HEK293 (cell line): ENCODE data around the gene USP22.

Source experiments
- CTCF ChIA-PET: fragments of 350-600 bp; formaldehyde crosslinking; extraction: SDS; loops from one replicate; lab custom pipeline; 2021; ENCODE audit warnings: antibody characterized with exemption; lab: Yijun Ruan, JAX
- POLR2A ChIA-PET: fragments of 300-600 bp; formaldehyde crosslinking; extraction: SDS; loops from one replicate; lab custom pipeline; 2020; ENCODE audit warnings: antibody characterized with exemption, inconsistent platforms; lab: Yijun Ruan, JAX
- H3K27ac ChIP-seq: fragments of 200-500 bp; sonication (Bioruptor generic); 2 replicates; pipeline ENCODE4 v1.5.1; 2014; ENCODE audit warnings: low read depth, low read length, control low read depth, inconsistent platforms; ENCODE audit errors: extremely low read depth
- H3K36me3 ChIP-seq, 2 experiments: fragments of 200-500 bp in 1 of 2; sonication (Bioruptor generic) in 1 of 2; 1 replicate in 1 of 2; 2 replicates in 1 of 2; pipeline ENCODE4 v1.5.1; 2014 to 2017; ENCODE audit warnings: inconsistent platforms in 2 of 2, low read length in 2 of 2; ENCODE audit not compliant: control insufficient read depth in 2 of 2, insufficient read depth in 1 of 2
- H3K4me1 ChIP-seq: fragments of 200-500 bp; sonication (Bioruptor generic); 2 replicates; pipeline ENCODE4 v1.5.1; 2014; ENCODE audit warnings: mild to moderate bottlenecking, low read length, inconsistent platforms; ENCODE audit not compliant: control insufficient read depth, insufficient read depth
- H3K4me3 ChIP-seq: 2 replicates; pipeline ENCODE4 v1.5.1; 2011; ENCODE audit warnings: low read depth, mild to moderate bottlenecking, control low read depth, low read length, moderate library complexity
- H3K9me3 ChIP-seq: fragments of 200-500 bp; sonication (Bioruptor generic); 2 replicates; pipeline ENCODE4 v1.5.1; 2014; ENCODE audit warnings: low read depth, low read length, inconsistent platforms; ENCODE audit not compliant: control insufficient read depth, insufficient read depth
- EGR2 ChIP-seq: fragments of 450-650 bp; formaldehyde crosslinking; IDR thresholded peaks from 2 replicates; pipeline ENCODE4 v1.5.1; 2016; ENCODE audit warnings: low read depth, missing biosample characterization, missing genetic modification characterization
- FEZF1 ChIP-seq: fragments of 450-650 bp; formaldehyde crosslinking; IDR thresholded peaks from 2 replicates; pipeline ENCODE4 v1.5.1; 2016; ENCODE audit warnings: missing biosample characterization, missing genetic modification characterization
- GFI1B ChIP-seq: fragments of 450-650 bp; formaldehyde crosslinking; IDR thresholded peaks from 2 replicates; pipeline ENCODE4 v1.5.1; 2016; ENCODE audit warnings: missing biosample characterization, missing genetic modification characterization
- MEIS1 ChIP-seq: sonication (generic); formaldehyde crosslinking; IDR thresholded peaks from 2 replicates; pipeline ENCODE4 v1.8.1; 2022; ENCODE audit warnings: missing genetic modification reagents, mild to moderate bottlenecking, borderline replicate concordance
- OVOL3 ChIP-seq: fragments of 450-650 bp; formaldehyde crosslinking; IDR thresholded peaks from 2 replicates; pipeline ENCODE4 v1.5.1; 2016; ENCODE audit warnings: missing biosample characterization, missing genetic modification characterization
- RBAK ChIP-seq: fragments of 450-650 bp; formaldehyde crosslinking; IDR thresholded peaks from 2 replicates; pipeline ENCODE4 v1.5.1; 2016; ENCODE audit warnings: missing biosample characterization, missing genetic modification characterization
- WT1 ChIP-seq: fragments of 450-650 bp; formaldehyde crosslinking; IDR thresholded peaks from 2 replicates; pipeline ENCODE4 v1.5.1; 2016; ENCODE audit warnings: missing biosample characterization, missing genetic modification characterization
- ZBTB20 ChIP-seq: fragments of 450-650 bp; formaldehyde crosslinking; IDR thresholded peaks from 2 replicates; pipeline ENCODE4 v1.5.1; 2016; ENCODE audit warnings: missing biosample characterization, missing genetic modification characterization
- ZFP41 ChIP-seq: fragments of 450-650 bp; formaldehyde crosslinking; IDR thresholded peaks from 2 replicates; pipeline ENCODE4 v1.5.1; 2016; ENCODE audit warnings: missing biosample characterization, missing genetic modification characterization, borderline replicate concordance
- ZFP69B ChIP-seq: fragments of 450-650 bp; formaldehyde crosslinking; IDR thresholded peaks from 2 replicates; pipeline ENCODE4 v1.5.1; 2016; ENCODE audit warnings: missing biosample characterization, missing genetic modification characterization
- ZNF121 ChIP-seq: fragments of 450-650 bp; formaldehyde crosslinking; IDR thresholded peaks from 2 replicates; pipeline ENCODE4 v1.5.1; 2016; ENCODE audit warnings: missing biosample characterization, missing genetic modification characterization
- ZNF202 ChIP-seq: fragments of 450-650 bp; formaldehyde crosslinking; IDR thresholded peaks from 2 replicates; pipeline ENCODE4 v1.5.1; 2016; ENCODE audit warnings: missing biosample characterization, missing genetic modification characterization, borderline replicate concordance
- ZNF211 ChIP-seq: fragments of 450-650 bp; formaldehyde crosslinking; IDR thresholded peaks from 2 replicates; pipeline ENCODE4 v1.5.1; 2016; ENCODE audit warnings: low read depth, missing biosample characterization, missing genetic modification characterization
- ZNF214 ChIP-seq: fragments of 450-650 bp; formaldehyde crosslinking; IDR thresholded peaks from 2 replicates; pipeline ENCODE4 v1.5.1; 2017; ENCODE audit warnings: missing biosample characterization, mild to moderate bottlenecking, missing genetic modification characterization, borderline replicate concordance
- ZNF223 ChIP-seq: fragments of 450-650 bp; formaldehyde crosslinking; IDR thresholded peaks from 2 replicates; pipeline ENCODE4 v1.5.1; 2016; ENCODE audit warnings: missing biosample characterization, missing genetic modification characterization
- ZNF292 ChIP-seq: fragments of 450-650 bp; formaldehyde crosslinking; IDR thresholded peaks from 2 replicates; pipeline ENCODE4 v1.5.1; 2016; ENCODE audit warnings: low read depth, missing biosample characterization, missing genetic modification characterization, borderline replicate concordance
- ZNF366 ChIP-seq: fragments of 450-650 bp; formaldehyde crosslinking; conservative IDR thresholded peaks from 2 replicates; pipeline ENCODE4 v1.5.1; 2016; ENCODE audit warnings: missing biosample characterization, missing genetic modification characterization
- ZNF48 ChIP-seq: fragments of 450-650 bp; formaldehyde crosslinking; IDR thresholded peaks from 2 replicates; pipeline ENCODE4 v1.5.1; 2016; ENCODE audit warnings: missing biosample characterization, missing genetic modification characterization
- ZNF629 ChIP-seq: fragments of 450-650 bp; formaldehyde crosslinking; IDR thresholded peaks from 2 replicates; pipeline ENCODE4 v1.5.1; 2017; ENCODE audit warnings: missing biosample characterization, missing genetic modification characterization
- ZNF785 ChIP-seq: fragments of 450-650 bp; formaldehyde crosslinking; IDR thresholded peaks from 2 replicates; pipeline ENCODE4 v1.5.1; 2016; ENCODE audit warnings: missing biosample characterization, missing genetic modification characterization
- ZNF791 ChIP-seq: fragments of 450-650 bp; formaldehyde crosslinking; IDR thresholded peaks from 2 replicates; pipeline ENCODE4 v1.5.1; 2016; ENCODE audit warnings: missing biosample characterization, missing genetic modification characterization
- TF ChIP-seq, protein P1 (sequence below): fragments of 450-650 bp; formaldehyde crosslinking; IDR thresholded peaks from 2 replicates; pipeline ENCODE4 v1.5.1; 2016; ENCODE audit warnings: missing biosample characterization, missing genetic modification characterization
- TF ChIP-seq, protein P2 (sequence below): fragments of 450-650 bp; formaldehyde crosslinking; IDR thresholded peaks from 2 replicates; pipeline ENCODE4 v1.5.1; 2016; ENCODE audit warnings: missing biosample characterization, missing genetic modification characterization
- TF ChIP-seq, protein P3 (sequence below): fragments of 450-650 bp; formaldehyde crosslinking; IDR thresholded peaks from 2 replicates; pipeline ENCODE4 v1.5.1; 2017; ENCODE audit warnings: missing biosample characterization, missing genetic modification characterization
- TF ChIP-seq, protein P4 (sequence below): fragments of 450-650 bp; formaldehyde crosslinking; IDR thresholded peaks from 2 replicates; pipeline ENCODE4; 2016; ENCODE audit warnings: missing biosample characterization, missing genetic modification characterization

USP22 gene

DNA sequence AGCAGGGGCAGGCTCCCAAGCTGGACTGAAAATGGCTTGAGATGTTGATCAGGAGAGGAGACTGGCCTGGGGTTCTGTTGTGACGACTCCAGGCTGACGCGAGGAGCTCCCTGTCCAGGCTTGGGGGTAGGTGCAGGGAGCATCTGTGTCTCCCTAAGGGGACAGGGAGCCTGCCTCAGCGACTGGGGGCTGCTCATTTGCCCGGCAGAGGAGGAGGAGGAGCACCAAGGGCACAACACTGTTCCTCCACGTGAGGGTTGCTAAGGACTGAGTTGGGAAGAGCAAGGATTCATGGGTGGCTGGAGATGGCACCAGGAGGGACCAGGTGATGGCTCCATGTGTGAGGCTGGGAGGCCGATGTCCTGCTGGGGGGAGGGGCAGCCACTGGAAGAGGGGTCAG, 53.3 kb downstream of the USP22 start (continued):
- TF ChIP-seq, protein P1, sequence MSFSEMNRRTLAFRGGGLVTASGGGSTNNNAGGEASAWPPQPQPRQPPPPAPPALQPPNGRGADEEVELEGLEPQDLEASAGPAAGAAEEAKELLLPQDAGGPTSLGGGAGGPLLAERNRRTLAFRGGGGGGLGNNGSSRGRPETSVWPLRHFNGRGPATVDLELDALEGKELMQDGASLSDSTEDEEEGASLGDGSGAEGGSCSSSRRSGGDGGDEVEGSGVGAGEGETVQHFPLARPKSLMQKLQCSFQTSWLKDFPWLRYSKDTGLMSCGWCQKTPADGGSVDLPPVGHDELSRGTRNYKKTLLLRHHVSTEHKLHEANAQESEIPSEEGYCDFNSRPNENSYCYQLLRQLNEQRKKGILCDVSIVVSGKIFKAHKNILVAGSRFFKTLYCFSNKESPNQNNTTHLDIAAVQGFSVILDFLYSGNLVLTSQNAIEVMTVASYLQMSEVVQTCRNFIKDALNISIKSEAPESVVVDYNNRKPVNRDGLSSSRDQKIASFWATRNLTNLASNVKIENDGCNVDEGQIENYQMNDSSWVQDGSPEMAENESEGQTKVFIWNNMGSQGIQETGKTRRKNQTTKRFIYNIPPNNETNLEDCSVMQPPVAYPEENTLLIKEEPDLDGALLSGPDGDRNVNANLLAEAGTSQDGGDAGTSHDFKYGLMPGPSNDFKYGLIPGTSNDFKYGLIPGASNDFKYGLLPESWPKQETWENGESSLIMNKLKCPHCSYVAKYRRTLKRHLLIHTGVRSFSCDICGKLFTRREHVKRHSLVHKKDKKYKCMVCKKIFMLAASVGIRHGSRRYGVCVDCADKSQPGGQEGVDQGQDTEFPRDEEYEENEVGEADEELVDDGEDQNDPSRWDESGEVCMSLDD = no peak
- no peak for TF ChIP-seq ZNF629 (tag by site-specific recombination)
- TF ChIP-seq ZNF214 = no peak

DNA sequence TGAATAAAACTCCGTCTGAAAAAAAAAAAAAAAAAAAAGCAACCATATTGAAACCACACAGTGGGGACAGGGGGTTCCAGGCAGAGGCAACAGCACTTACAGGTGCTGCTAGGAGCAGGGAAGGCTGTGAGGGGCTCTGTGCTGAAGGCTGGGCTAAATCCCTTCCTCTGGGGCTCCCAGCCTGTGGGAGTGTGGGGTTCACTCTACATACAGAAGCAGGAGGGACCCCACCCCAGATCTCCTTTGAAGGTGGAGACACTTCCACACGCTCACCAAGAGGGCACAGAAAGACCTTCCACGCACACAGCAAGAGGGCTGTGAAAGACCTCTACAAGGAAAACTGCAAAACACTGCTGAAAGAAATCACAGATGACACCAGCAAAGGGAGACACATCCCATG, 53.9 kb downstream of the USP22 start:
- no peak for TF ChIP-seq RBAK (tag by site-specific recombination)
- no peak for TF ChIP-seq WT1 (tag by site-specific recombination)
- no peak for TF ChIP-seq ZNF121
- ChIA-PET CTCF (no interaction called here), POLR2A (no interaction called here)
- Histone ChIP-seq H3K4me3 (no peak overlapping the region), H3K4me1 (peaks cover 3% of the 10 kb centered on the region; the same call in 1 of the 2 replicates), H3K36me3 (no peaks in the 10 kb centered on the region), H3K9me3 (no peaks in the 10 kb centered on the region), H3K27ac (no peak overlapping the region)

DNA sequence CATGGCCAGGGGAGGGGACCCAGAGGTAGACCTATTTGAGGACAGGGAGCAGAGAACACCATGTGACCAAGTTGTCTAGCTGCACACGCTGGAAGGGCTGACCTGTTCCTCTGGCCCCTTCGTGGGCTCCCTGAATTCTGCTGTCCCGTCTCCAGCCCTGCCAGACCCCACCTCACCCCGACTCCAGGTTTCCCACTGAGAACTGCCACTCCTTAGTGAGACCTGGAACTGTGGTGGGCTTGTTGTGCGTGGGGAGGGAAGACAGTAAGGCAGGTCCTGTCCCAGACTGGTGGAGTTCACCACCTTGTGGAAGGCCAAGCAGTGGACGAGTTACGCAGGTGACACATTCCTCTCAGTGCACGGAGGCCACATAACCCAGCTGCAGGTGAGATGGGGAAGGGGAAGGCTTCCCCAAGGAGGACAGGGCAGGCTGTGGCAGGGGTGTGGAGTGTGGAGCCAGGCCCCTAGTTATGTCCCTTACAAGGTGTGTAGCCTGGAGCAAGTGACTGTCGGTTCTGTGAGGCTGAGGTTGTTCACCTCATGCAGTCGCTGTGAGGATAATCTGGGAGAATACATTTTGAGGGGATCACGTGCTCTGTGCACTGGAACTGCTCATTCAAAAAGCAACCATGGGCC, 54.7 kb downstream of the USP22 start:
- ChIA-PET CTCF (interaction anchor here (0.7 to 1.6 kb wide), 3 partner anchors 25 to 186 kb away, joined by 3 to 5 read pairs (median 4); no protein-coding TSS in a partner anchor), POLR2A (no interaction called here)
- Histone ChIP-seq H3K4me1 (peaks cover 1% of the 10 kb centered on the region; the same call in 1 of the 2 replicates), H3K9me3 (no peaks in the 10 kb centered on the region), H3K36me3 (no peaks in the 10 kb centered on the region), H3K4me3 (no peak overlapping the region), H3K27ac (no peak overlapping the region)
- TF ChIP-seq ZNF292 (no peak), ZNF211 (no peak), GFI1B (tag by site-specific recombination) (no peak), ZNF48 (tag by site-specific recombination) (no peak), ZNF366 (tag by site-specific recombination) (no peak), FEZF1 (tag by site-specific recombination) (no peak)
- TF ChIP-seq, protein P2, sequence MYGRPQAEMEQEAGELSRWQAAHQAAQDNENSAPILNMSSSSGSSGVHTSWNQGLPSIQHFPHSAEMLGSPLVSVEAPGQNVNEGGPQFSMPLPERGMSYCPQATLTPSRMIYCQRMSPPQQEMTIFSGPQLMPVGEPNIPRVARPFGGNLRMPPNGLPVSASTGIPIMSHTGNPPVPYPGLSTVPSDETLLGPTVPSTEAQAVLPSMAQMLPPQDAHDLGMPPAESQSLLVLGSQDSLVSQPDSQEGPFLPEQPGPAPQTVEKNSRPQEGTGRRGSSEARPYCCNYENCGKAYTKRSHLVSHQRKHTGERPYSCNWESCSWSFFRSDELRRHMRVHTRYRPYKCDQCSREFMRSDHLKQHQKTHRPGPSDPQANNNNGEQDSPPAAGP (tag by site-specific recombination) = no peak

DNA sequence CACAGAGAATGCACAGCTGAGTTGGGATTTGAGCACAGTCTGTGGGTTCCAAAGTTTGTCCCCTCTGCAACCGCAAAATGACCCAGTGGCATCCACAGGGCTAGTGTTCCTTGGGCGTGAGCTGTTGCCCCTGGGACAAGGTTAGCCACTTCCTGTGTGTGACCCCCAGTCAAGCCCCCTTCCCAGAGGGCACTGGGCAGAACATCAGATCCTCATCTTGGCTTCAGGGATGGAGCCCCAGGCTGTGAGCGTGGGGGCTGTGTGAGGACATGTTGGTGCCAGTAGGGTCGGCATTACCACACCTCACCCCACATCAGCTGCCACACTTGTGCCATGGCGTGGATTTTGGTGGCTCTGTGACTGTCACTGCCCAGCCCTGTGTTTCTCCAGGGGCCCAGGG, 55.3 kb downstream of the USP22 start:
- H3K9me3 ChIP-seq = no peaks in the 10 kb centered on the region
- H3K36me3 ChIP-seq = no peaks in the 10 kb centered on the region
- POLR2A ChIA-PET = no interaction called here
- H3K4me1 ChIP-seq = no peaks in the 10 kb centered on the region
- H3K27ac ChIP-seq = no peak overlapping the region
- CTCF ChIA-PET = interaction anchor here (0.7 to 1.6 kb wide), 3 partner anchors 24 to 186 kb away, joined by 3 to 5 read pairs (median 4); no protein-coding TSS in a partner anchor
- H3K4me3 ChIP-seq = no peak overlapping the region
- TF ChIP-seq ZNF223 (tag by site-specific recombination) = no peak
- TF ChIP-seq ZNF785 (tag by site-specific recombination) = no peak
- no peak for TF ChIP-seq ZNF629 (tag by site-specific recombination)
- TF ChIP-seq ZBTB20 (tag by site-specific recombination) = no peak
- TF ChIP-seq OVOL3 (tag by site-specific recombination) = no peak
- no peak for TF ChIP-seq ZFP69B (tag by site-specific recombination)
- TF ChIP-seq, protein P3, sequence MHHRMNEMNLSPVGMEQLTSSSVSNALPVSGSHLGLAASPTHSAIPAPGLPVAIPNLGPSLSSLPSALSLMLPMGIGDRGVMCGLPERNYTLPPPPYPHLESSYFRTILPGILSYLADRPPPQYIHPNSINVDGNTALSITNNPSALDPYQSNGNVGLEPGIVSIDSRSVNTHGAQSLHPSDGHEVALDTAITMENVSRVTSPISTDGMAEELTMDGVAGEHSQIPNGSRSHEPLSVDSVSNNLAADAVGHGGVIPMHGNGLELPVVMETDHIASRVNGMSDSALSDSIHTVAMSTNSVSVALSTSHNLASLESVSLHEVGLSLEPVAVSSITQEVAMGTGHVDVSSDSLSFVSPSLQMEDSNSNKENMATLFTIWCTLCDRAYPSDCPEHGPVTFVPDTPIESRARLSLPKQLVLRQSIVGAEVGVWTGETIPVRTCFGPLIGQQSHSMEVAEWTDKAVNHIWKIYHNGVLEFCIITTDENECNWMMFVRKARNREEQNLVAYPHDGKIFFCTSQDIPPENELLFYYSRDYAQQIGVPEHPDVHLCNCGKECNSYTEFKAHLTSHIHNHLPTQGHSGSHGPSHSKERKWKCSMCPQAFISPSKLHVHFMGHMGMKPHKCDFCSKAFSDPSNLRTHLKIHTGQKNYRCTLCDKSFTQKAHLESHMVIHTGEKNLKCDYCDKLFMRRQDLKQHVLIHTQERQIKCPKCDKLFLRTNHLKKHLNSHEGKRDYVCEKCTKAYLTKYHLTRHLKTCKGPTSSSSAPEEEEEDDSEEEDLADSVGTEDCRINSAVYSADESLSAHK (tag by site-specific recombination) = no peak
- TF ChIP-seq MEIS1 (CRISPR knock-in tag) = no peak
- TF ChIP-seq, protein P4, sequence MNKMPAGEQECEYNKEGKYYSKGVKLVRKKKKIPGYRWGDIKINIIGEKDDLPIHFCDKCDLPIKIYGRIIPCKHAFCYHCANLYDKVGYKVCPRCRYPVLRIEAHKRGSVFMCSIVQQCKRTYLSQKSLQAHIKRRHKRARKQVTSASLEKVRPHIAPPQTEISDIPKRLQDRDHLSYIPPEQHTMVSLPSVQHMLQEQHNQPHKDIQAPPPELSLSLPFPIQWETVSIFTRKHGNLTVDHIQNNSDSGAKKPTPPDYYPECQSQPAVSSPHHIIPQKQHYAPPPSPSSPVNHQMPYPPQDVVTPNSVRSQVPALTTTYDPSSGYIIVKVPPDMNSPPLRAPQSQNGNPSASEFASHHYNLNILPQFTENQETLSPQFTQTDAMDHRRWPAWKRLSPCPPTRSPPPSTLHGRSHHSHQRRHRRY (tag by site-specific recombination) = no peak
- no peak for TF ChIP-seq ZNF202
- no peak for TF ChIP-seq EGR2 (tag by site-specific recombination)
- no peak for TF ChIP-seq ZNF791 (tag by site-specific recombination)
- no peak for TF ChIP-seq ZFP41 (tag by site-specific recombination)
